Activated CD8-positive, alpha-beta memory T cell treated with anti-CD3 and anti-CD28 coated beads, Interleukin-2, amount 50 U/mL, for 24 hours (primary cell): Measurements from ENCODE around the gene MRPS12.
"Not testable (repeated sequence)": the region's sequence is repeated elsewhere in the genome, so short reads cannot be mapped to it uniquely, and the experiment has no call there.

Experiments used
- DNase-seq: peaks from one replicate; pipeline ENCODE4 v3.0.0-alpha.2; 2020; ENCODE audit errors: extremely low read depth

Gene MRPS12

GRCh38 chr19:38939957-38940356, 9.2 kb downstream of the MRPS12 start:
- DNase-seq: no peak

- DNase-seq: not testable (repeated sequence)
Measured at GRCh38 chr19:38941466-38941865, 10.7 kb downstream of the MRPS12 start.

- no peak for DNase-seq
Measured at GRCh38 chr19:38941979-38942378, 11.2 kb downstream of the MRPS12 start.

GRCh38 chr19:38942471-38943181, 11.9 kb downstream of the MRPS12 start:
- DNase-seq: no peak

- no peak for DNase-seq
Measured at GRCh38 chr19:38944981-38945506, 14.3 kb downstream of the MRPS12 start.

GRCh38 chr19:38945562-38946228, 15.0 kb downstream of the MRPS12 start:
- DNase-seq: no peak

GRCh38 chr19:38946229-38947010, 15.7 kb downstream of the MRPS12 start:
- DNase-seq: no peak

- DNase-seq: peak; percentile 73
Measured at GRCh38 chr19:38949580-38950367, 19.0 kb downstream of the MRPS12 start.

- DNase-seq: no peak
Measured at GRCh38 chr19:38951187-38951586, 20.4 kb downstream of the MRPS12 start.

GRCh38 chr19:38952395-38953165, 21.8 kb downstream of the MRPS12 start:
- DNase-seq: no peak

- DNase-seq: no peak
Measured at GRCh38 chr19:38953677-38954076, 22.9 kb downstream of the MRPS12 start.

- DNase-seq: no peak
Measured at GRCh38 chr19:38956264-38956663, 25.5 kb downstream of the MRPS12 start.

GRCh38 chr19:38958301-38958700, 27.6 kb downstream of the MRPS12 start:
- DNase-seq: no peak

GRCh38 chr19:38959618-38960017, 28.9 kb downstream of the MRPS12 start:
- DNase-seq: no peak

GRCh38 chr19:38964738-38965137, 34.0 kb downstream of the MRPS12 start:
- DNase-seq: no peak

GRCh38 chr19:38966149-38966548, 35.4 kb downstream of the MRPS12 start:
- not testable (repeated sequence) for DNase-seq

- DNase-seq: no peak
Measured at GRCh38 chr19:38970664-38971532, 40.2 kb downstream of the MRPS12 start.

- DNase-seq: no peak
Measured at GRCh38 chr19:38971672-38972071, 40.9 kb downstream of the MRPS12 start.

GRCh38 chr19:38974624-38975213, 44.0 kb downstream of the MRPS12 start:
- DNase-seq: no peak
